ENCODE measurements around the gene PCBP3.

GRCh38 chr21:45818276-45818903, 174.9 kb downstream of the PCBP3 start:
- TF ChIP-seq CTCF (conservative IDR thresholded peaks at IDR 0.05) (no peak), ZFX (IDR thresholded peaks at IDR 0.05) (no peak)

Data from C4-2B (cell line).